Caco-2 (cell line): Measurements from ENCODE around the gene PFDN1. TPM values are rescaled to one million over a fixed set of nuclear protein-coding genes. Genes with fewer than 3 reads are reported as not detected.

Experiments
- BruUV-seq: library from RNA; stranded (reverse); fragments of 400-500 nt; replicated peaks from 2 replicates; lab custom pipeline; 2021; lab: Mats Ljungman, UMichigan
- CTCF ChIA-PET: fragments of 300-600 bp; sonication (Branson Sonifier 250); formaldehyde crosslinking; loops from one replicate; lab custom pipeline; 2022; ENCODE audit warnings: antibody characterized with exemption; lab: Charles Lee
- POLR2A ChIA-PET: fragments of 300-600 bp; sonication (Branson Sonifier 250); formaldehyde crosslinking; loops from one replicate; lab custom pipeline; 2022; ENCODE audit warnings: antibody characterized with exemption; lab: Charles Lee
- DNase-seq, 2 experiments: peaks; one replicate each; pipeline versions ENCODE4 v3.0.0 to v3.0.0-alpha.2; 2020 to 2022
- H3K27me3 ChIP-seq: replicated peaks from 2 replicates; pipeline ENCODE4 v1.6.0; 2011; ENCODE audit warnings: low read length; ENCODE audit not compliant: control insufficient read depth, insufficient read depth
- H3K36me3 ChIP-seq: 2 replicates; pipeline ENCODE4 v1.5.1; 2011; ENCODE audit warnings: low read length; ENCODE audit not compliant: control insufficient read depth, insufficient read depth
- H3K4me1 ChIP-seq: fragments of 250-450 bp; sonication (Bioruptor Pico); 2 replicates; pipeline ENCODE4 v1.5.1; 2020; ENCODE audit warnings: mild to moderate bottlenecking
- H3K4me3 ChIP-seq: 2 replicates; pipeline ENCODE4 v1.5.1; 2011; ENCODE audit warnings: low read depth, mild to moderate bottlenecking, control low read depth, low read length
- H3K9me3 ChIP-seq: fragments of 250-450 bp; sonication (Bioruptor Pico); 2 replicates; pipeline ENCODE4 v1.5.1; 2020; ENCODE audit warnings: mild to moderate bottlenecking, moderate library complexity
- H3K27ac Mint-ChIP-seq: one replicate; pipeline ENCODE4 v1.8.0; 2022; ENCODE audit warnings: mixed read lengths; ENCODE audit not compliant: unreplicated experiment
- H3K27me3 Mint-ChIP-seq: one replicate; pipeline ENCODE4 v1.8.0; 2022; ENCODE audit warnings: mixed read lengths; ENCODE audit not compliant: insufficient read depth, unreplicated experiment
- H3K36me3 Mint-ChIP-seq: one replicate; pipeline ENCODE4 v1.8.0; 2022; ENCODE audit warnings: mild to moderate bottlenecking, mixed read lengths; ENCODE audit not compliant: insufficient read depth, unreplicated experiment
- H3K4me1 Mint-ChIP-seq: one replicate; pipeline ENCODE4 v1.8.0; 2022; ENCODE audit warnings: low read depth, mixed read lengths; ENCODE audit not compliant: unreplicated experiment
- H3K4me3 Mint-ChIP-seq: one replicate; pipeline ENCODE4 v1.8.0; 2022; ENCODE audit warnings: mild to moderate bottlenecking, moderate library complexity, mixed read lengths; ENCODE audit not compliant: unreplicated experiment
- H3K9me3 Mint-ChIP-seq: one replicate; pipeline ENCODE4 v1.8.0; 2022; ENCODE audit warnings: mixed read lengths; ENCODE audit not compliant: unreplicated experiment
- intact Hi-C: fragments of 100-400 bp; cut with micrococcal nuclease; formaldehyde crosslinking; loops from one replicate; pipeline ENCODE4 v1.10.0; 2022; ENCODE audit not compliant: unreplicated experiment
- total RNA-seq: library from RNA; stranded (reverse); gene quantifications from 2 replicates; pipeline ENCODE4 v1.2.3, GENCODE V29; 2022
- TF ChIP-seq, protein P1 (sequence below), 2 experiments: fragments of 200-600 bp in 1 of 2; IDR thresholded peaks; 1 replicate in 1 of 2; 2 replicates in 1 of 2; pipeline versions ENCODE4 v1.5.1 to v1.8.0; 2011 to 2022; ENCODE audit warnings: antibody characterized with exemption in 1 of 2, control low read depth in 1 of 2, inconsistent platforms in 1 of 2, low read depth in 1 of 2, low read length in 1 of 2, mild to moderate bottlenecking in 1 of 2, moderate library complexity in 1 of 2; ENCODE audit not compliant: insufficient read depth in 1 of 2, severe bottlenecking in 1 of 2, unreplicated experiment in 1 of 2

Gene PFDN1
- total RNA-seq, 1 experiment from 2014 or later, result 81.1 TPM

DNA sequence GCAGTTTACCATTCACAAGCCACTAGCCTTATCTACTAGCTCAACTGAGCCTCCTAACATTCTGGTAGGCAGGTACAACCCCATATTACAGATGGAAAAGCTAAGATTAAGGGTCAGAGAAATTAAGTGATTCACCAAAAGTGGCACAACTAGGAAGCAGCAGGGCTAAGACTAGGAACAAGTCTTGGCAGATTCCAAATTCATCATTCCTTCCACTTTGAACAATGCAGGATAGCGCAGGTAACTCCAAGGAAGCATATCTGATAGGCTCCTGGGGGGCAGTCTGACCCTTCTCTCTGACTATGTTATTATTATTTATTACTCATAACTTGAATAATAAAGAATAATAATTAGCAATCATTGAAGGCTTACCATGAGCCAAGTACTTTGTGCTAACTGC is 35.0 kb upstream of the PFDN1 start:
- Mint-ChIP-seq H3K27ac (no peak overlapping the region), H3K27me3 (no peaks in the 10 kb centered on the region), H3K4me3 (no peak overlapping the region), H3K9me3 (no peaks in the 10 kb centered on the region), H3K36me3 (peaks cover 29% of the 10 kb centered on the region), H3K4me1 (peaks cover 5% of the 10 kb centered on the region)
- no TSS peak for BruUV-seq
- TF ChIP-seq, protein P1, sequence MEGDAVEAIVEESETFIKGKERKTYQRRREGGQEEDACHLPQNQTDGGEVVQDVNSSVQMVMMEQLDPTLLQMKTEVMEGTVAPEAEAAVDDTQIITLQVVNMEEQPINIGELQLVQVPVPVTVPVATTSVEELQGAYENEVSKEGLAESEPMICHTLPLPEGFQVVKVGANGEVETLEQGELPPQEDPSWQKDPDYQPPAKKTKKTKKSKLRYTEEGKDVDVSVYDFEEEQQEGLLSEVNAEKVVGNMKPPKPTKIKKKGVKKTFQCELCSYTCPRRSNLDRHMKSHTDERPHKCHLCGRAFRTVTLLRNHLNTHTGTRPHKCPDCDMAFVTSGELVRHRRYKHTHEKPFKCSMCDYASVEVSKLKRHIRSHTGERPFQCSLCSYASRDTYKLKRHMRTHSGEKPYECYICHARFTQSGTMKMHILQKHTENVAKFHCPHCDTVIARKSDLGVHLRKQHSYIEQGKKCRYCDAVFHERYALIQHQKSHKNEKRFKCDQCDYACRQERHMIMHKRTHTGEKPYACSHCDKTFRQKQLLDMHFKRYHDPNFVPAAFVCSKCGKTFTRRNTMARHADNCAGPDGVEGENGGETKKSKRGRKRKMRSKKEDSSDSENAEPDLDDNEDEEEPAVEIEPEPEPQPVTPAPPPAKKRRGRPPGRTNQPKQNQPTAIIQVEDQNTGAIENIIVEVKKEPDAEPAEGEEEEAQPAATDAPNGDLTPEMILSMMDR (IDR thresholded peaks at IDR 0.05; ENCODE audit: insufficient read depth in 1 of 2, low read depth in 1 of 2, low read length in 1 of 2, severe bottlenecking in 1 of 2, unreplicated experiment in 1 of 2), result no peak
- Histone ChIP-seq H3K4me1 (peaks cover 2% of the 10 kb centered on the region; the same call in 1 of the 2 replicates), H3K4me3 (no peak overlapping the region), H3K27me3 (no peaks in the 10 kb centered on the region), H3K36me3 (no peaks in the 10 kb centered on the region; the same call in 1 of the 2 replicates), H3K9me3 (no peaks in the 10 kb centered on the region)
- intact Hi-C loops, result no loop called here
- no peak for DNase-seq
- POLR2A ChIA-PET, result interaction anchor here (2.5 kb wide), 1 partner anchor 8 kb away, joined by 11 read pairs; the partner anchor contains the start of gene HBEGF
- CTCF ChIA-PET, result interaction anchor here (1.2 to 2.4 kb wide), 2 partner anchors 8 to 100 kb away, joined by 4 to 24 read pairs; partner anchors contain the start of gene HBEGF

DNA sequence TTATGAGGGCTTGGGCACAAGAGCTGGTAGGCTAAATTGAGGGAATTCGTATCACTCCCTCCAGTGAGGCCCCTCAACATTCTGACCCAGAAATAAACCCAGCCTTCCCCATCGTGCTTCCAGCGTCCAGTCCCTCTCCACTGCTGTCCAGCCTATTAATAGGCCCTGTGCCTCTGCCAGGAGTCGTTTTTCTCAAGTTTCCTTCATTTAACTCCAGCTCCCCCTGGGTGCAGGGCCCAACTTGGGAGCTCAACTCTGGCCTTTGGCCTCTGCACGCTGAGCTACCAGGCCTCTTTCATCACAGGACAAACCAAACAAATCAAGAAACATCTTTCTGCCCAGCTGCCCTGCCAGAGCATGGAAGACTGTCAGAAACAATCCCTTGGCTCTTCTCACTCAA is 33.5 kb upstream of the PFDN1 start:
- H3K4me1 Mint-ChIP-seq, result peaks cover 11% of the 10 kb centered on the region
- no TSS peak for BruUV-seq
- CTCF ChIA-PET, result interaction anchor here (0.6 to 2.4 kb wide), 11 partner anchors 8 to 100 kb away, joined by 3 to 24 read pairs (median 4); partner anchors contain the start of gene HBEGF
- Histone ChIP-seq H3K4me1 (peaks cover 13% of the 10 kb centered on the region; the same call in 1 of the 2 replicates), H3K27me3 (no peaks in the 10 kb centered on the region), H3K9me3 (no peaks in the 10 kb centered on the region), H3K4me3 (no peak overlapping the region), H3K36me3 (no peaks in the 10 kb centered on the region; the same call in 1 of the 2 replicates)
- H3K27me3 Mint-ChIP-seq, result no peaks in the 10 kb centered on the region
- H3K9me3 Mint-ChIP-seq, result no peaks in the 10 kb centered on the region
- H3K36me3 Mint-ChIP-seq, result peaks cover 29% of the 10 kb centered on the region
- TF ChIP-seq, protein P1 (IDR thresholded peaks at IDR 0.05; ENCODE audit: insufficient read depth in 1 of 2, low read depth in 1 of 2, low read length in 1 of 2, severe bottlenecking in 1 of 2, unreplicated experiment in 1 of 2), result no peak
- intact Hi-C loops, result no loop called here
- POLR2A ChIA-PET, result interaction anchor here (0.6 to 2.5 kb wide), 2 partner anchors 10 to 11 kb away, joined by 7 to 11 read pairs; partner anchors contain the start of gene HBEGF
- H3K4me3 Mint-ChIP-seq, result no peak overlapping the region
- H3K27ac Mint-ChIP-seq, result no peak overlapping the region
- peak in 1 of 2 experiments; percentile 30 for DNase-seq

DNA sequence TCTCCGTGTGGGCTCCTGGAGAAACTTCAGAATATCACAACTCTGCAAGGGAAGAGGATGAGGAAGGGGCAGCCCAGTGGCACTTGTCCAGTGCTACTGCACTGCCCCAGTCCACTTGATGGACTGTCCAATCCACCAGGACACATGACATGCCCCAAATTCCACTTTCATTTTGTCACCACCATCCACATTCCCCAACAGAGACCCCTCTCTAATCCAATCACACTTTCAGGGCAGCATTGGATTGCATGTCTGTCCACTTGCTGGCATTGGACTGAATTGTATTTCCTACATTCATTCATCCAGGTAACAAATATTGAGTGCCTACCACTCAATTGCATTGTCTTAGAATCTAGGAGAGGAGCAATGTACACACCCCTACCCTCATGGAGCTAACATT is 28.7 kb upstream of the PFDN1 start:
- H3K4me1 ChIP-seq, result peaks cover 33% of the 10 kb centered on the region
- no peaks in the 10 kb centered on the region for H3K27me3 Mint-ChIP-seq
- no TSS peak for BruUV-seq
- intact Hi-C loops, result no loop called here
- H3K4me3 Mint-ChIP-seq, result no peak overlapping the region
- ChIA-PET POLR2A (no interaction called here), CTCF (no interaction called here)
- peaks cover 17% of the 10 kb centered on the region for H3K36me3 Mint-ChIP-seq
- no peaks in the 10 kb centered on the region for H3K27me3 ChIP-seq
- no peak for DNase-seq
- H3K4me3 ChIP-seq, result no peak overlapping the region
- no peaks in the 10 kb centered on the region for H3K9me3 Mint-ChIP-seq
- peaks cover 22% of the 10 kb centered on the region for H3K4me1 Mint-ChIP-seq
- H3K27ac Mint-ChIP-seq, result no peak overlapping the region
- TF ChIP-seq, protein P1 (IDR thresholded peaks at IDR 0.05; ENCODE audit: insufficient read depth in 1 of 2, low read depth in 1 of 2, low read length in 1 of 2, severe bottlenecking in 1 of 2, unreplicated experiment in 1 of 2), result no peak
- H3K9me3 ChIP-seq, result no peaks in the 10 kb centered on the region
- no peaks in the 10 kb centered on the region for H3K36me3 ChIP-seq
